Activated CD4-positive, alpha-beta T cell treated with anti-CD3 and anti-CD28 coated beads for 36 hours (primary cell): Measurements from ENCODE around the gene MTCL1. TPM values are rescaled to one million over a fixed set of nuclear protein-coding genes. Genes with fewer than 3 reads are reported as not detected.

ENCODE experiments used
- ATAC-seq: fragments of 200-7000 bp; cut with Tn5 transposase; one replicate; pipeline ENCODE4 v1.10.0; 2021; ENCODE audit warnings: mild to moderate bottlenecking, moderate library complexity
- CTCF ChIA-PET: fragments of 350-600 bp; sonication (Branson Sonifier 250); formaldehyde crosslinking; loops from one replicate; lab custom pipeline; 2021; ENCODE audit warnings: antibody characterized with exemption; lab: Charles Lee
- POLR2A ChIA-PET: fragments of 350-600 bp; sonication (Branson Sonifier 250); formaldehyde crosslinking; loops from one replicate; lab custom pipeline; 2021; ENCODE audit warnings: antibody characterized with exemption, inconsistent platforms; lab: Charles Lee
- DNase-seq: peaks from one replicate; pipeline ENCODE4 v3.0.0-alpha.2; 2020
- H3K27ac Mint-ChIP-seq: one replicate; pipeline ENCODE4 v1.8.0; 2021; ENCODE audit warnings: mixed read lengths
- H3K27me3 Mint-ChIP-seq: one replicate; pipeline ENCODE4 v1.8.0; 2021; ENCODE audit warnings: mixed read lengths
- H3K36me3 Mint-ChIP-seq: one replicate; pipeline ENCODE4 v1.8.0; 2021; ENCODE audit warnings: low read depth, mixed read lengths
- H3K4me1 Mint-ChIP-seq: one replicate; pipeline ENCODE4 v1.8.0; 2021; ENCODE audit warnings: mixed read lengths
- H3K4me3 Mint-ChIP-seq: one replicate; pipeline ENCODE4 v1.8.0; 2021; ENCODE audit warnings: mild to moderate bottlenecking, moderate library complexity, mixed read lengths
- H3K9me3 Mint-ChIP-seq: one replicate; pipeline ENCODE4 v1.8.0; 2021; ENCODE audit warnings: low read depth, mixed read lengths
- intact Hi-C, 2 experiments: fragments of 100-400 bp; cut with DNase I in 1 of 2; cut with micrococcal nuclease in 1 of 2; formaldehyde crosslinking; loops; one replicate each; pipeline versions ENCODE4 v1.14.2 to v1.15.1; 2022 to 2024; cut with DNase I, micrococcal nuclease
- total RNA-seq, 2 experiments: library from RNA; stranded (reverse); gene quantifications; one replicate each; pipeline ENCODE4 v1.2.3, GENCODE V29; 2021

The MTCL1 gene
- total RNA-seq, 2 experiments from 2014 or later: 0.14 to 0.35 TPM

GRCh38 chr18:8667846-8668245, 37.5 kb upstream of the MTCL1 start:
- no peaks in the 10 kb centered on the region for H3K27me3 Mint-ChIP-seq
- H3K9me3 Mint-ChIP-seq: no peaks in the 10 kb centered on the region
- no peak overlapping the region for H3K27ac Mint-ChIP-seq
- ChIA-PET CTCF (interaction anchor here (1.4 kb wide), 1 partner anchor 29 kb away, joined by 5 read pairs; no protein-coding TSS in a partner anchor), POLR2A (no interaction called here)
- no peaks in the 10 kb centered on the region for H3K36me3 Mint-ChIP-seq
- H3K4me1 Mint-ChIP-seq: peaks cover 2% of the 10 kb centered on the region
- H3K4me3 Mint-ChIP-seq: no peak overlapping the region
- DNase-seq (no peak), ATAC-seq (no peak)
- intact Hi-C loops: no loop called here

DNA sequence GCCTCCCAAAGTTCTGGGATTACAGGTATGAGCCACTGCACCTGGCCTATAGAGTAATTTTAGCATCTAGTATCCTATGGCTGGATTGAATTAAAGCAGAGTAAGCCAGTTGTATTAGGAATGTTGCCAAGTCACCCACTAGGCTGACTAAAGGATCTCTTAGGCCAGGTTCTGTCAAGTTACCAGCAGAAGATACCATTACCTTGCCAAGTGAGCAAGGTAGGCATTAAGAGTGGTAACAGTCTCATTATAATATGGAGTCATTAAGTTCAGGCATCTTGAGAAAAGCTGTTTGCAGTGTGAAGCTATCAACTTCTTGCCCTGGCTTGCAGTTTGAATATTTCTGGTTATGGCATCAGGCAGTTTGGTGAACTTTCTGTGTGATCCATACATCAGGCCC, 37.0 kb upstream of the MTCL1 start:
- POLR2A ChIA-PET: no interaction called here
- no peak overlapping the region for H3K4me3 Mint-ChIP-seq
- CTCF ChIA-PET: interaction anchor here (1.4 kb wide), 1 partner anchor 28 kb away, joined by 5 read pairs; no protein-coding TSS in a partner anchor
- peaks cover 2% of the 10 kb centered on the region for H3K4me1 Mint-ChIP-seq
- no peaks in the 10 kb centered on the region for H3K9me3 Mint-ChIP-seq
- H3K27ac Mint-ChIP-seq: no peak overlapping the region
- H3K27me3 Mint-ChIP-seq: no peaks in the 10 kb centered on the region
- intact Hi-C loops: no loop called here
- no peak for DNase-seq
- H3K36me3 Mint-ChIP-seq: no peaks in the 10 kb centered on the region
- no peak for ATAC-seq

DNA sequence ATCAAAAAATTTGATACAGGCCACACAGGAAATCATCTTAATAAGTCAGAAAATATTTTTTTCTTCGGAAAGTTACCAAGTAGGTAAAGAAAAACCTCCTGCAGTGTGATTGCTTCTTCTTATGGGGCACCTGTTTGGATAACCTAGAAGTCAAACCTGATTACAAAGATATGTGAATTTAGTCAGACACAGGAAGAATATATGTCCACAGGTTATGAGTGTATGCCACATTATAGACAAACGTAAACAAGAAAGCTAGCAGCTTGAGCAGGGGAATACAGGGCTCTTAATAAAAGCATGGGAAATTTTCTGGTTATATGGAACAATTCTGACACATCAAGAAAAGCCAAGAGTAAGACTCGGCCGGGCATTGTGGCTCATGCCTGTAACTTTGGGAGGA, 35.8 kb upstream of the MTCL1 start:
- H3K9me3 Mint-ChIP-seq: no peaks in the 10 kb centered on the region
- H3K27ac Mint-ChIP-seq: no peak overlapping the region
- peaks cover 2% of the 10 kb centered on the region for H3K4me1 Mint-ChIP-seq
- ATAC-seq (no peak), DNase-seq (no peak)
- CTCF ChIA-PET: no interaction called here
- intact Hi-C loops: no loop called here
- no peaks in the 10 kb centered on the region for H3K36me3 Mint-ChIP-seq
- POLR2A ChIA-PET: no interaction called here
- no peak overlapping the region for H3K4me3 Mint-ChIP-seq
- no peaks in the 10 kb centered on the region for H3K27me3 Mint-ChIP-seq

DNA sequence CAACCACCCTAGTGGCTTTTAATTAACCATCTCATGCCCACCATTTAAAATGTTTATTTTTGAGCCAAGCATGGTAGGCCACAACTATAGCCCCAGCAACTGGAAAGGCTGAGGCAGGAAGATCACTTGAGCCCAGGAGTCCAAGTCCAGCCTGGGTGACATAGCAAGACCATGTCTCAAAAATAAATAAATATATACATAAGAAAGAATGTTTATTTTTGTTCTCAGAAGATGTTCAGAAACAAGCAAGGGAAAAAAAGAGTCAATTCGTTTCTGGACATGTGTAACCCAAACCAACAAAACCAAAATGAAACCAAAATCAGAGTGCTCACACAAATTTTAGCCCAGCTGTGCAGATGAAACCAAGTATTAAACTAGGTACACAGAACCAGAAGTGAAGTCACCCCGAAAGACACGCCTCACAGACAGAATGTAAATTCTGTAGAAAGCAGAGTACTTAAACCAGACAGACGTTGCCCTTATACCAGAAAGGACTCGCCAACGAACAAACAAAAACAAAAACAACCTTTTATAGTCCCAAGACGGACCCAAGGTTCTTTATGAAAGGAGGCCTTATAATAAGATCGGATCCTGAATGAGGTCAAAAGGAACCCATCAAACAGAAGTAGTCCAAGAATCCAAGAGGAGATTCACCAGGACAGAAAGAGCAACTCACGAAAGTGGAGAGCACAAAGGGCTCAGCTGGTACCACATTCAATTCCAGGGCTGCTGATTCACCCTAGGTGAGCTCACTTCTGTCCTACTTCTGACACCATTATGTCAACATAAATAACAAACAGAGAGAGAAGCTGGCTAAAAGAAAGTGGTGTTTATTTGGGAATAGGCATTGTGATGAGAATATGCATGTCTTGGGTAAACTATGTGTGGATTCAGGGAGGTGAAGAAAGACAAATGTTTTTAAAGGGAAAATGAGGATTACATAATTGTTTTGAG, 31.8 kb upstream of the MTCL1 start:
- ChIA-PET POLR2A (no interaction called here), CTCF (interaction anchor here (2.3 kb wide), 1 partner anchor 19 kb away, joined by 17 read pairs; no protein-coding TSS in a partner anchor)
- H3K27me3 Mint-ChIP-seq: no peaks in the 10 kb centered on the region
- H3K4me3 Mint-ChIP-seq: no peak overlapping the region
- ATAC-seq (no peak), DNase-seq (no peak)
- H3K27ac Mint-ChIP-seq: no peak overlapping the region
- no peaks in the 10 kb centered on the region for H3K9me3 Mint-ChIP-seq
- no peaks in the 10 kb centered on the region for H3K4me1 Mint-ChIP-seq
- H3K36me3 Mint-ChIP-seq: no peaks in the 10 kb centered on the region
- intact Hi-C loops: no loop called here

- POLR2A ChIA-PET: no interaction called here
- no peak overlapping the region for H3K4me3 Mint-ChIP-seq
- H3K36me3 Mint-ChIP-seq: no peaks in the 10 kb centered on the region
- H3K4me1 Mint-ChIP-seq: no peaks in the 10 kb centered on the region
- ATAC-seq: no peak
- no peaks in the 10 kb centered on the region for H3K9me3 Mint-ChIP-seq
- DNase-seq: no peak
- no peak overlapping the region for H3K27ac Mint-ChIP-seq
- intact Hi-C loops: no loop called here
- no peaks in the 10 kb centered on the region for H3K27me3 Mint-ChIP-seq
- CTCF ChIA-PET: no interaction called here
Observed at GRCh38 chr18:8675057-8675456, 30.3 kb upstream of the MTCL1 start.

DNA sequence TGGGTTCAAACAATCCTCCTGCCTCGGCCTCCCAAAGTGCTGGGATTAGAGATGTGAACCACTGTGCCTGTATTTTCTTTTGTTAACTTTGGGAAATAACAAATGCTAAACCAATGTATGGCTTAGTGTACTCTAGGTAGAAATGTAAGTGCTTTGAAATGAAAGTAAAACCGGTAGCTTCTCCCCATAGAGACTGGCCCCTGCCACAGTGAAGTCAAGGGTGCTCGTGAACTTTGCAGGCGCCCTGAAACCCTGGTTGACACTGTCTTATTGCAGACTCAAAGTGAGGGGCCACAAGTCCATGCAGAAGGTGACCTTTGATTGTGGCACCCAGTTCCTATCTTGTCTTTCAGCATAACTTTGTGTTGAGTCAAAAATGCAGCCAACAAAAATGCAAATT, 24.2 kb upstream of the MTCL1 start:
- Mint-ChIP-seq H3K36me3 (no peaks in the 10 kb centered on the region), H3K27ac (no peak overlapping the region), H3K4me3 (no peak overlapping the region), H3K27me3 (no peaks in the 10 kb centered on the region), H3K4me1 (no peaks in the 10 kb centered on the region), H3K9me3 (no peaks in the 10 kb centered on the region)
- no peak for DNase-seq
- no peak for ATAC-seq
- POLR2A ChIA-PET: no interaction called here
- CTCF ChIA-PET: no interaction called here
- intact Hi-C loops: no loop called here

DNA sequence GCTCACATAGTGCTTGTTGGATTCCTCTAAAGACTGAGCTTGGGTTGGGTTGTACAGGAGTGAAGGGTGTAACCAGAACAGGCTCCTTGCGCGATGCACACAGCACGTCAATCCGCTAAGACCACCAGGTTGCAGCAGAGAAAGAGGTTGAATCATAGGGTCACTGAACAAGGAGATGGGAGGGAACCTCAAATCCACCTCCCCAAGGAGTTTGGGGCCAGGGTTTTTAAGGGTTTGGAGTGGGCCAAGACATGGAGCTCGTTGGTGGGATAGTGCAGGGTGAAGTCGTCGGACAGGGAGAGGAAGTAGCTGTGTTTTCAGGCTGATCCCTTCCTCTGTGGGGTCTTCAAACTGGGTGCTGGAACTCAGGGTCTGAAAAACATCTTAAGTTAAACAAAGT, 20.8 kb upstream of the MTCL1 start:
- Mint-ChIP-seq H3K27ac (no peak overlapping the region), H3K27me3 (no peaks in the 10 kb centered on the region), H3K4me1 (no peaks in the 10 kb centered on the region), H3K4me3 (no peak overlapping the region), H3K36me3 (no peaks in the 10 kb centered on the region), H3K9me3 (no peaks in the 10 kb centered on the region)
- DNase-seq (no peak), ATAC-seq (no peak)
- intact Hi-C loops: no loop called here
- POLR2A ChIA-PET: no interaction called here
- CTCF ChIA-PET: interaction anchor here (0.6 kb wide), 1 partner anchor 24 kb away, joined by 3 read pairs; no protein-coding TSS in a partner anchor

- POLR2A ChIA-PET: no interaction called here
Observed at GRCh38 chr18:8685141-8685913, 20.0 kb upstream of the MTCL1 start.

DNA sequence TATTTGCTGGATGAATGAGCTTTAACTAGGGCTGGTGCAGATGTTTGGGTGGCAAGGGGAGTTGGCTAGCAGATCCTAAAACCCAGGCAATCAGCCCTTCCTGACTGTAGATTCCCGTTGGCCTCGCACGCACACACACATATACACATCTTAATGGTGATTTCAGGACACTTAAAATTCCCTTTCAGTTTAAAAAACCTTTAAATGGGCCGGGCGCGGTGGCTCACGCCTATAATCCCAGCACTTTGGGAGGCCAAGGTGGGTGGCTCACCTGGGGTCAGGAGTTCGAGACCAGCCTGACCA, 19.5 kb upstream of the MTCL1 start:
- ChIA-PET POLR2A (no interaction called here), CTCF (interaction anchor here (0.6 kb wide), 1 partner anchor 31 kb away, joined by 3 read pairs; no protein-coding TSS in a partner anchor)
- ATAC-seq (no peak), DNase-seq (no peak)
- H3K27ac Mint-ChIP-seq: no peak overlapping the region
- peaks cover 3% of the 10 kb centered on the region for H3K27me3 Mint-ChIP-seq
- intact Hi-C loops: no loop called here
- no peaks in the 10 kb centered on the region for H3K4me1 Mint-ChIP-seq
- H3K4me3 Mint-ChIP-seq: no peak overlapping the region
- H3K36me3 Mint-ChIP-seq: no peaks in the 10 kb centered on the region
- H3K9me3 Mint-ChIP-seq: no peaks in the 10 kb centered on the region

More at GRCh38 chr18:8685141-8685913, 20.0 kb upstream of the MTCL1 start:
- no peaks in the 10 kb centered on the region for H3K9me3 Mint-ChIP-seq
- no peaks in the 10 kb centered on the region for H3K4me1 Mint-ChIP-seq
- peaks cover 3% of the 10 kb centered on the region for H3K27me3 Mint-ChIP-seq
- CTCF ChIA-PET: interaction anchor here (0.5 to 0.6 kb wide), 2 partner anchors 31 to 149 kb away, joined by 3 read pairs; no protein-coding TSS in a partner anchor
- intact Hi-C loops: no loop called here
- no peak for DNase-seq
- no peak overlapping the region for H3K27ac Mint-ChIP-seq
- H3K4me3 Mint-ChIP-seq: no peak overlapping the region
- ATAC-seq: no peak
- no peaks in the 10 kb centered on the region for H3K36me3 Mint-ChIP-seq

DNA sequence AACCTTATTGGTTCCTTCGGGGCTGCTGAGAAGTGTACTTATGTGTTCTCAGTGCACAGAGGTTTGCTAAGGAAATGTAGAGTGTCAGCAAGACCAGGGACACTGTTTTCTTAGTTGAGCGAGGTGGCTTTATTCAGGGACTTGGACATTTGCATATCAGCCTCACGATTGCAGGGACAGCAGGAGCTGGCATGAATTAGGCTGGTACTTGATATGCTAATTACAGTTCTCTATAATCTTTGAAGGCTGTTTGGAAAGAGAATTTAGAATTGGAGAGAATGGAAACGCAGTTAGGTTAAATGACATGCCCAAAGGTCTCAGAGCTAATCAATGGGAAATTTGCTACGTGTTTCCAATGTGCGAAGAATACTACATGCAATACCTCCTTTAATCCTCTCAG, 18.7 kb upstream of the MTCL1 start:
- H3K27me3 Mint-ChIP-seq: peaks cover 3% of the 10 kb centered on the region

GRCh38 chr18:8688216-8688800, 17.0 kb upstream of the MTCL1 start:
- Mint-ChIP-seq H3K4me3 (no peak overlapping the region), H3K4me1 (no peaks in the 10 kb centered on the region), H3K36me3 (no peaks in the 10 kb centered on the region), H3K9me3 (no peaks in the 10 kb centered on the region), H3K27me3 (peaks cover 3% of the 10 kb centered on the region), H3K27ac (no peak overlapping the region)
- no peak for DNase-seq
- intact Hi-C loops: no loop called here
- POLR2A ChIA-PET: no interaction called here
- no peak for ATAC-seq
- CTCF ChIA-PET: interaction anchor here (0.6 to 1.3 kb wide), 4 partner anchors 8 to 532 kb away, joined by 3 read pairs; no protein-coding TSS in a partner anchor

More for the DNA sequence above, 18.7 kb upstream of the MTCL1 start:
- ATAC-seq: no peak
- no peak overlapping the region for H3K4me3 Mint-ChIP-seq
- H3K27ac Mint-ChIP-seq: no peak overlapping the region
- DNase-seq: no peak
- no peaks in the 10 kb centered on the region for H3K9me3 Mint-ChIP-seq
- no peaks in the 10 kb centered on the region for H3K36me3 Mint-ChIP-seq
- ChIA-PET CTCF (interaction anchor here (1.3 kb wide), 1 partner anchor 12 kb away, joined by 3 read pairs; no protein-coding TSS in a partner anchor), POLR2A (no interaction called here)
- no peaks in the 10 kb centered on the region for H3K4me1 Mint-ChIP-seq
- intact Hi-C loops: no loop called here
